Measurements from ENCODE around the gene CHAT. TPM values are rescaled to one million over a fixed set of nuclear protein-coding genes. Genes with fewer than 3 reads are reported as not detected.

CHAT gene
- total RNA-seq, 4 donors from 2014 or later: not detected

GRCh38 chr10:49600046-49600445 is 13.8 kb upstream of the CHAT start:
- Histone ChIP-seq H3K4me3 (replicated peaks in 1 of 3) (no peak overlapping the region), H3K27ac (no peak overlapping the region), H3K4me1 (no peaks in the 10 kb centered on the region), H3K9me3 (no peaks in the 10 kb centered on the region), H3K27me3 (no peaks in the 10 kb centered on the region), H3K36me3 (no peaks in the 10 kb centered on the region)
- TF ChIP-seq POLR2A (IDR thresholded peaks at IDR 0.05) (no peak), CTCF (IDR thresholded peaks at IDR 0.05) (no peak)
- intact Hi-C loops (cut with DNase I): loop anchor here (10.0 kb wide), 1 partner anchor 155 kb away; no protein-coding TSS in a partner anchor
- 90% methylated on average over 8 of the region's 8 CpGs; no CpG with 5 or more reads in 1 of the 2 donors for WGBS, 2 donors
- no peak for DNase-seq

GRCh38 chr10:49600781-49601400 is 12.9 kb upstream of the CHAT start:
- no peak for DNase-seq
- H3K9me3 ChIP-seq: no peaks in the 10 kb centered on the region
- H3K27ac ChIP-seq: no peak overlapping the region
- H3K36me3 ChIP-seq: no peaks in the 10 kb centered on the region
- no peaks in the 10 kb centered on the region for H3K27me3 ChIP-seq
- intact Hi-C loops (cut with DNase I): loop anchor here (10.0 kb wide), 1 partner anchor 154 kb away; no protein-coding TSS in a partner anchor
- no peaks in the 10 kb centered on the region for H3K4me1 ChIP-seq
- WGBS, 2 donors: 73 to 84% methylated on average over 4 of the region's 4 CpGs
- TF ChIP-seq CTCF (IDR thresholded peaks at IDR 0.05) (no peak), POLR2A (IDR thresholded peaks at IDR 0.05) (no peak)
- no peak overlapping the region for H3K4me3 ChIP-seq (replicated peaks in 1 of 3)

- TF ChIP-seq POLR2A (IDR thresholded peaks at IDR 0.05): no peak
- TF ChIP-seq CTCF (IDR thresholded peaks at IDR 0.05): no peak
- H3K27me3 ChIP-seq: no peaks in the 10 kb centered on the region
- H3K9me3 ChIP-seq: no peaks in the 10 kb centered on the region
- intact Hi-C loops (cut with DNase I): loop anchor here (10.0 kb wide), 1 partner anchor 153 kb away; no protein-coding TSS in a partner anchor
- no peak overlapping the region for H3K27ac ChIP-seq
- WGBS, 2 donors: 61 to 62% methylated on average over 7 of the region's 7 CpGs
- H3K36me3 ChIP-seq: no peaks in the 10 kb centered on the region
- DNase-seq: no peak
- H3K4me3 ChIP-seq (replicated peaks in 1 of 3): no peak overlapping the region
- no peaks in the 10 kb centered on the region for H3K4me1 ChIP-seq
Observed at GRCh38 chr10:49601857-49602256, 12.0 kb upstream of the CHAT start.

- no peak for TF ChIP-seq POLR2A (IDR thresholded peaks at IDR 0.05)
- no peak for TF ChIP-seq CTCF (IDR thresholded peaks at IDR 0.05)
- Histone ChIP-seq H3K4me1 (no peaks in the 10 kb centered on the region), H3K27me3 (no peaks in the 10 kb centered on the region), H3K27ac (no peak overlapping the region), H3K36me3 (no peaks in the 10 kb centered on the region), H3K9me3 (no peaks in the 10 kb centered on the region), H3K4me3 (replicated peaks in 1 of 3) (no peak overlapping the region)
- intact Hi-C loops (cut with DNase I): loop anchor here (10.0 kb wide), 1 partner anchor 152 kb away; no protein-coding TSS in a partner anchor
- no peak for DNase-seq
- WGBS, 2 donors: 29 to 32% methylated on average over 2 of the region's 2 CpGs
Observed at GRCh38 chr10:49602380-49603023, 11.3 kb upstream of the CHAT start.
